Raji (cell line): ENCODE data around the gene PLA2G2E.

Experiments
- POLR2A ChIP-seq: IDR thresholded peaks from 2 replicates; pipeline ENCODE4 v1.6.1; 2011; ENCODE audit warnings: low read depth, low read length, control low read depth; ENCODE audit not compliant: insufficient read depth

PLA2G2E gene

GRCh38 chr1:19877181-19877750 is 46.2 kb downstream of the PLA2G2E start:
- TF ChIP-seq POLR2A: no peak

- no peak for TF ChIP-seq POLR2A
Observed at GRCh38 chr1:19872190-19872589, 51.2 kb downstream of the PLA2G2E start.
